Tibial artery (tissue), 4 donors: ENCODE results near the gene FAM81A.

Experiments
- DNase-seq, 2 donors: peaks; one replicate each; pipeline ENCODE4 v3.0.0-alpha.2; 2019
- H3K27ac ChIP-seq, 2 donors: fragments of 200-600 bp; sonication (generic) in 1 of 2; 1 replicate in 1 of 2; 2 replicates in 1 of 2; pipeline ENCODE4 v1.5.1; 2018 to 2019; ENCODE audit warnings: mild to moderate bottlenecking in 1 of 2
- H3K27me3 ChIP-seq, 2 donors: fragments of 200-600 bp; sonication (generic) in 1 of 2; one replicate each; pipeline versions ENCODE4 v1.5.1 to v1.6.0; 2016 to 2019
- H3K36me3 ChIP-seq, 3 donors: fragments of 200-600 bp; sonication (generic) in 2 of 3; one replicate each; pipeline ENCODE4 v1.5.1; 2016 to 2019; ENCODE audit warnings: mild to moderate bottlenecking in 2 of 3
- H3K4me1 ChIP-seq, 4 donors: fragments of 200-600 bp; sonication (generic) in 2 of 4; 1 replicate in 3 of 4; 2 replicates in 1 of 4; pipeline ENCODE4 v1.5.1; 2016 to 2019
- H3K4me3 ChIP-seq, 2 donors: fragments of 200-600 bp; sonication (generic) in 1 of 2; 1 replicate in 1 of 2; 2 replicates in 1 of 2; pipeline ENCODE4 v1.5.1; 2018 to 2019; ENCODE audit warnings: mild to moderate bottlenecking in 2 of 2
- H3K9me3 ChIP-seq, 3 donors: fragments of 200-600 bp; sonication (generic) in 1 of 3; one replicate each; pipeline ENCODE4 v1.5.1; 2016 to 2019
- CTCF ChIP-seq, 2 experiments: fragments of 200-600 bp in 1 of 2; fragments of 450-650 bp in 1 of 2; IDR thresholded peaks; one replicate each; pipeline ENCODE4 v1.5.1; 2017 to 2019; ENCODE audit warnings: antibody characterized with exemption in 2 of 2, mild to moderate bottlenecking in 1 of 2, moderate library complexity in 1 of 2
- intact Hi-C: fragments of 100-400 bp; cut with DNase I; formaldehyde crosslinking; loops from one replicate; pipeline ENCODE4 v1.15.0; 2023; ENCODE audit warnings: low total_unique reads

Gene FAM81A

GRCh38 chr15:59561547-59561946 lies 123.6 kb downstream of the FAM81A start:
- no peaks in the 10 kb centered on the region for H3K27me3 ChIP-seq
- intact Hi-C loops: no loop called here
- no peaks in the 10 kb centered on the region for H3K36me3 ChIP-seq
- DNase-seq: no peak
- TF ChIP-seq CTCF (IDR thresholded peaks at IDR 0.05): no peak
- H3K4me3 ChIP-seq: no peak overlapping the region
- H3K27ac ChIP-seq: no peak overlapping the region
- peaks cover 3 to 13% (median 12%) of the 10 kb centered on the region in 3 donors for H3K9me3 ChIP-seq
- H3K4me1 ChIP-seq: no peaks in the 10 kb centered on the region

DNA sequence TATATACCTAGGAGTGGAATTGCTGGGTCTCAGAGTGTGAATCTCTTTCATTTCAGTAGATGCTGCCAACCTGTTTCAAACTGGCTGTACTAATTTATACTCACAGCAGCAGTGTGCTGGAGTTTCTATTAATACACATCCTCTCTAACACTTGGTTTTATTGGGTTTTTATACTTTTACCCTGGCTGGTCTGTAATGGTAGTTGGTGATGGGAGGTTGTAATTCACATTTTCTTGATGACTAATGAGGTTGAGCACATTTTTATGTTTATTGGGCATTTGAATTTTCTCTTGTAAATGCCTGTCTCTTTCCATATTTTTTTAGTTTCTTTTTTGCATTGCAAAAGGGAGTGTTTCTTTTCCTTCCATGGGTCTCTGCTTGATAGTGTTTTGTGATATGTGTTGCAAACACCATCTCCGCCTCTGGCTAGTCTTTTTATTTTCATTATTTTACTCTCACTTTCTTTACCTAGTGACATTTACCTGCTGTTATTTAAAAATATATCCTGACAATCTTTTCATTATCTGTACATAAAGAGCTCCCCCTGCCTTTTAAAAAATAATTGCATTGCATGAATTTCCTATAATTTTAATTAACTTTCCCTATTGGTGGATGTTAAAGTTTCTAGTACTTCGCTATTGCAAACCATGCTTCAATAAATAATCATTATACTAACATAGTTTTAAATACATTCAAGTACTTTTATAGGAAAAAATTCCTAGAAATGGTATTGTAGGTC lies 124.6 kb downstream of the FAM81A start:
- TF ChIP-seq CTCF (IDR thresholded peaks at IDR 0.05): no peak
- Histone ChIP-seq H3K36me3 (no peaks in the 10 kb centered on the region), H3K9me3 (peaks cover 3 to 13% (median 12%) of the 10 kb centered on the region in 3 donors), H3K4me1 (no peaks in the 10 kb centered on the region), H3K4me3 (no peak overlapping the region), H3K27ac (no peak overlapping the region), H3K27me3 (no peaks in the 10 kb centered on the region)
- intact Hi-C loops: no loop called here
- DNase-seq: no peak

DNA sequence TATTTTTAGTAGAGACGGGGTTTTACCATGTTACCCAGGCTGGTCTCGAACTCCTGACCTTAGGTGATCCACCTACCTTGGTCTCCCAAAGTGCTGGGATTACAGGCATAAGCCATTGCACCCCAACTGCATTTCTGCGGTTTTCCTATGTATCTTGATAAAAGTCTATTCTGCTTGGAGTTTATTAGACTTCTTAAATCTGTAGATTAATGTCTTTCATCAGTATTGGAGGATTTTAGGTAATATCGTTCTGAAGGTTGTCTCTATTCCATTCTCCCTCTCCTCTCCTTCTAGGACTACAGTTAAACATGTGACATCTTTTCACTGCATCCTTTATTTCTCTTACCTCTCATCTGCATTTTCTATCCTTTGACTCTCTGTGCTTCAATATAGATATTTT lies 127.3 kb downstream of the FAM81A start:
- Histone ChIP-seq H3K4me3 (no peak overlapping the region), H3K36me3 (no peaks in the 10 kb centered on the region), H3K27me3 (no peaks in the 10 kb centered on the region), H3K27ac (no peak overlapping the region), H3K4me1 (no peaks in the 10 kb centered on the region), H3K9me3 (peaks cover 3 to 13% (median 12%) of the 10 kb centered on the region in 3 donors)
- intact Hi-C loops: no loop called here
- TF ChIP-seq CTCF (IDR thresholded peaks at IDR 0.05): no peak
- no peak for DNase-seq

DNA sequence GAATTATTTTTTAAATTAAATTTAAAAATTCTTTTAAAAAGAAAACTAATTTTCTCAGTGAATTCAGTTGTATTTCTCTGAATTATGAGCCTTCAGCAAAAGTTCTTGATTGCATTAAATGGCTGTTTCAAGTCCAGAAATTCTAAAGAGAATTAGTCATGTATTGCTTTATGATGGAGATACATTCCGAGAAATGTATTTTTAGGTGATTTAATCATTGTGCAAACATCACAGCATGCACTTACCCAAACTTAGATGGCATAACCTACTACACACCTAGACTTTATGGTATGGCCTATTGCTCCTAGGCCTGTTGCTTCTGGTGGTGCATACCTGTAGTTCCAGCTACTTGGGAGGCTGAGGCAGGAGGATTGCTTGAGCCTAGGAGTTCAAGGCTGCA lies 129.3 kb downstream of the FAM81A start:
- DNase-seq: no peak
- Histone ChIP-seq H3K4me3 (no peak overlapping the region), H3K27ac (no peak overlapping the region), H3K4me1 (no peaks in the 10 kb centered on the region), H3K36me3 (no peaks in the 10 kb centered on the region), H3K27me3 (no peaks in the 10 kb centered on the region), H3K9me3 (peaks cover 3 to 13% (median 12%) of the 10 kb centered on the region in 3 donors)
- TF ChIP-seq CTCF (IDR thresholded peaks at IDR 0.05): no peak
- intact Hi-C loops: no loop called here

DNA sequence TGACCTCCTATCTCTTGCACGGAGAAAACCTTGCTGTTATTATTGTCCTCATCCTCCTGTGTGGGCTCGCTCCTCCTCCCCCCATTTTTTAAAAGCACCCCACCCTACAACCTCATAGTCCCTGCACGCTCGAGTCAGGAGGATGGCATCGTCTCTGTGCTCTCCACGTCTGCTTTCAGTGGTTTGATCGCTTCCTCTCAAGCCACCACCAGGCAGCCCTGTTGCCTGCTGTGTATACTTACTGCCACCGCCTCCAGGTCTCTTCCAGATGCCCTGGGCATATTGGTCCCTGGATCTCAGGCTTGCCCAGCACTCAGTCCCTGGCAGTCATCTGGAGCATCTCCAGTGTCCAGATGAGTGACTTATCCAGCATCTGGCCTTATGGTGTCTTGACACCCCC lies 131.5 kb downstream of the FAM81A start:
- Histone ChIP-seq H3K36me3 (no peaks in the 10 kb centered on the region), H3K27me3 (no peaks in the 10 kb centered on the region), H3K4me3 (no peak overlapping the region), H3K4me1 (no peaks in the 10 kb centered on the region), H3K9me3 (peaks cover 3 to 13% (median 12%) of the 10 kb centered on the region in 3 donors), H3K27ac (no peak overlapping the region)
- intact Hi-C loops: no loop called here
- TF ChIP-seq CTCF (IDR thresholded peaks at IDR 0.05): no peak
- no peak for DNase-seq
